Vagina (tissue), 2 donors: ENCODE data around the gene MRPL55. TPM values are rescaled to one million over a fixed set of nuclear protein-coding genes. Genes with fewer than 3 reads are reported as not detected.
A peak's percentile ranks its signal among the peaks of the same experiment; 100 is the strongest.

Experiments used
- DNase-seq, 2 donors: peaks; one replicate each; pipeline ENCODE4 v3.0.0-alpha.2; 2017; ENCODE audit errors: extremely low spot score in 2 of 2
- H3K27ac ChIP-seq: fragments of 200-600 bp; sonication (generic); one replicate; pipeline ENCODE4 v1.5.1; 2019
- H3K27me3 ChIP-seq: fragments of 200-600 bp; sonication (generic); one replicate; pipeline ENCODE4 v1.5.1; 2019
- H3K36me3 ChIP-seq, 2 donors: fragments of 200-600 bp; sonication (generic); one replicate each; pipeline ENCODE4 v1.5.1; 2017 to 2019
- H3K4me1 ChIP-seq: fragments of 200-600 bp; sonication (generic); one replicate; pipeline ENCODE4 v1.5.1; 2019
- H3K4me3 ChIP-seq, 2 donors: fragments of 200-600 bp; sonication (generic); 1 replicate in 1 of 2; 2 replicates in 1 of 2; pipeline ENCODE4 v1.5.1; 2016 to 2019
- H3K9me3 ChIP-seq: fragments of 200-600 bp; sonication (generic); one replicate; pipeline ENCODE4 v1.5.1; 2019
- POLR2A ChIP-seq, 2 donors: fragments of 450-650 bp; IDR thresholded peaks; one replicate each; pipeline ENCODE4 v1.6.1; 2017; ENCODE audit warnings: antibody characterized with exemption in 2 of 2, mild to moderate bottlenecking in 2 of 2, moderate library complexity in 2 of 2
- POLR2AphosphoS5 ChIP-seq, 2 donors: sonication (generic); formaldehyde crosslinking; IDR thresholded peaks; one replicate each; pipeline ENCODE4 v1.9.0; 2017; ENCODE audit warnings: antibody characterized with exemption in 2 of 2, mild to moderate bottlenecking in 2 of 2, low read depth in 1 of 2; ENCODE audit not compliant: insufficient read depth in 1 of 2
- intact Hi-C: fragments of 100-400 bp; cut with DNase I; formaldehyde crosslinking; loops from one replicate; pipeline ENCODE4 v1.15.1; 2023
- total RNA-seq: library from RNA; depleted of rRNA; stranded (reverse); fragments of >200 nt; gene quantifications from one replicate; pipeline ENCODE4 v1.2.3, GENCODE V29; 2016
- TF ChIP-seq, protein P1 (sequence below), 3 experiments: fragments of 450-650 bp in 2 of 3; fragments of 200-600 bp in 1 of 3; sonication (generic) in 1 of 3; IDR thresholded peaks; one replicate each; pipeline ENCODE4 v1.5.1; 2017 to 2019; ENCODE audit warnings: antibody characterized with exemption in 3 of 3, mild to moderate bottlenecking in 2 of 3, moderate library complexity in 2 of 3

Gene MRPL55
- total RNA-seq, 1 donor from 2014 or later = 73.7 TPM

DNA sequence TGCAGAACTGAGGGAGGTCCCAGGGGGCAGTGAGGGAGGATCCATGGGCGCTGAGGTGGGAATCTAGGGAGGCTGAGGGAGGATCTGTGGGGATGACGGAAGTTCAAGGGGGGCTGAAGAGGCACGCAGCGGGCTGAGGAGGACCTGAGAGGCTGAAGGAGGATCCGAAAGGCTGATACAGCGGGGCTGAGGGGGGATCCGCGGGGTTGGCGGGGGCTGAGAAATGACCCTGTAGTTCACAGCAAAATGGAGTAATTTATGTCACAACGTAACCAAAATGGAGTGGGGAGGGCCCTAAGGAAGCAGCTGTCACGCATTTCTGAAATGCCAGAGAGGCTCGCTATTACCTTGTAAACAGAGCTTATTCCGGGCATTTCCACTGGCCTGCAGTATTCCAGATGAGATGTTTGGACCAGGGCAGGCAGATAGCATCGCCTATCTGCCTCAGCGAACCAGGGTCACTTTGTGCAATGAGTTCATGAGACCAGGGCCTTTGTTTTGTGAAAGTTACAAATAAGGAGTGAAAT lies 926 bp upstream of the MRPL55 start:
- Histone ChIP-seq H3K4me3 (peak overlapping the region; percentile 86 to 87), H3K9me3 (no peaks in the 10 kb centered on the region), H3K27ac (peak overlapping the region; percentile 94), H3K4me1 (peaks cover 24% of the 10 kb centered on the region), H3K36me3 (peaks cover 0 to 11% of the 10 kb centered on the region in 2 donors), H3K27me3 (no peaks in the 10 kb centered on the region)
- TF ChIP-seq POLR2AphosphoS5 (IDR thresholded peaks at IDR 0.05; ENCODE audit: insufficient read depth in 1 of 2, low read depth in 1 of 2) (no peak), POLR2A (IDR thresholded peaks at IDR 0.05) (no peak)
- TF ChIP-seq, protein P1, sequence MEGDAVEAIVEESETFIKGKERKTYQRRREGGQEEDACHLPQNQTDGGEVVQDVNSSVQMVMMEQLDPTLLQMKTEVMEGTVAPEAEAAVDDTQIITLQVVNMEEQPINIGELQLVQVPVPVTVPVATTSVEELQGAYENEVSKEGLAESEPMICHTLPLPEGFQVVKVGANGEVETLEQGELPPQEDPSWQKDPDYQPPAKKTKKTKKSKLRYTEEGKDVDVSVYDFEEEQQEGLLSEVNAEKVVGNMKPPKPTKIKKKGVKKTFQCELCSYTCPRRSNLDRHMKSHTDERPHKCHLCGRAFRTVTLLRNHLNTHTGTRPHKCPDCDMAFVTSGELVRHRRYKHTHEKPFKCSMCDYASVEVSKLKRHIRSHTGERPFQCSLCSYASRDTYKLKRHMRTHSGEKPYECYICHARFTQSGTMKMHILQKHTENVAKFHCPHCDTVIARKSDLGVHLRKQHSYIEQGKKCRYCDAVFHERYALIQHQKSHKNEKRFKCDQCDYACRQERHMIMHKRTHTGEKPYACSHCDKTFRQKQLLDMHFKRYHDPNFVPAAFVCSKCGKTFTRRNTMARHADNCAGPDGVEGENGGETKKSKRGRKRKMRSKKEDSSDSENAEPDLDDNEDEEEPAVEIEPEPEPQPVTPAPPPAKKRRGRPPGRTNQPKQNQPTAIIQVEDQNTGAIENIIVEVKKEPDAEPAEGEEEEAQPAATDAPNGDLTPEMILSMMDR (IDR thresholded peaks at IDR 0.05) = no peak
- intact Hi-C loops = no loop called here
- DNase-seq = no peak

DNA sequence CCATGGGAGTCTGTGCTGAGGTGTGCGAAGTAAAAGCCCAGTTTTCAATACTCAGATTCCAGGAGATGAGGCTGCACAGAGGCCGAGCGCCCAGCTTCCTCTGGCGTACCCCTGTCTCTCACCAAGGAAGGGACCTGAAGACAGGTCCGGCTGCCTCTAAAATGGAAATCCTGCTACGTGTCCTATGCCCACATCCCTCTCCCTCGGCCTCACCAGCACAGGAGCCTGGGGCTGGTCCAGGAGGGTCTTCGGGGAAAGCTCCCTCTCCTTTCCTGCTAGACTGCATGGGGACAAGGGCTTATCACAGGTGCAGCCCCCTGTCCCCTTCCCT lies 392 bp downstream of the MRPL55 start:
- H3K27ac ChIP-seq = peak overlapping the region; percentile 94
- H3K4me3 ChIP-seq = peak overlapping the region; percentile 86 to 87
- intact Hi-C loops = no loop called here
- no peaks in the 10 kb centered on the region for H3K27me3 ChIP-seq
- no peak for DNase-seq
- TF ChIP-seq, protein P1 (IDR thresholded peaks at IDR 0.05) = no peak
- H3K4me1 ChIP-seq = peaks cover 33% of the 10 kb centered on the region
- no peaks in the 10 kb centered on the region for H3K9me3 ChIP-seq
- peaks cover 0 to 11% of the 10 kb centered on the region in 2 donors for H3K36me3 ChIP-seq

DNA sequence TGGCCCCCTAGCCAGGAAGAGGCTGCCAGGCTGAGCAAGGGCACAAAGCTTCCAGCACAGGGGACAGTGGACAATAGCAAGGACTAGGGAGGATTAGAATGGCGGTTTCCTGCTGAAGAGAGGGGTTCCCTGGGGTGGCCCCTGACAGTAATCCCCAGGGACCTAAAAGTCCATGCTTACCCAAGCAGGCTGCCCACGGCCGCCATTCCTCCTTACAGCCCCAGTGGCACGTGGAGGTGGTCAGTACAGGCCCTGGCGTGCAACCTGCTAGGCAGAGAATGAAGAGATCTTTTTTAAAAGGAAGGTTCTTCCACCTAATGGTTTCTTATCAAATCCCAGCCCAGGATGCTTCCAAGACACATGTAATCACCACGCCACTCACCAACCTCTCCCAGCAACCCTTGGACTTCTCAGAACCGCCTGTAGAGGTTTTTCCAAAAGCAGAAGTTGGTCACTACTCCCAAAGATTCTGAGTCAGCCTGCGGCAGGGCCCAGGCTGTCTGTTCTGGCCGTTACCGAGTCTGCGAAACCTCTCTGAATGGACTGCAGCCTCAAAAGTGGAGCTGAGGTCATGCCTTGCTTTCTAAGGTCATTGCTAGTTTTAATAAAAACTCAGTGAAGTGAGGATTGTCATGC lies 926 bp downstream of the MRPL55 start:
- Histone ChIP-seq H3K36me3 (peaks cover 0 to 11% of the 10 kb centered on the region in 2 donors), H3K4me3 (peak overlapping the region; percentile 86 to 87), H3K4me1 (peaks cover 36% of the 10 kb centered on the region), H3K27ac (peak overlapping the region; percentile 94), H3K9me3 (no peaks in the 10 kb centered on the region), H3K27me3 (no peaks in the 10 kb centered on the region)
- TF ChIP-seq POLR2AphosphoS5 (IDR thresholded peaks at IDR 0.05; ENCODE audit: insufficient read depth in 1 of 2, low read depth in 1 of 2) (no peak), POLR2A (IDR thresholded peaks at IDR 0.05) (no peak)
- TF ChIP-seq, protein P1 (IDR thresholded peaks at IDR 0.05) = no peak
- DNase-seq = no peak
- intact Hi-C loops = no loop called here

DNA sequence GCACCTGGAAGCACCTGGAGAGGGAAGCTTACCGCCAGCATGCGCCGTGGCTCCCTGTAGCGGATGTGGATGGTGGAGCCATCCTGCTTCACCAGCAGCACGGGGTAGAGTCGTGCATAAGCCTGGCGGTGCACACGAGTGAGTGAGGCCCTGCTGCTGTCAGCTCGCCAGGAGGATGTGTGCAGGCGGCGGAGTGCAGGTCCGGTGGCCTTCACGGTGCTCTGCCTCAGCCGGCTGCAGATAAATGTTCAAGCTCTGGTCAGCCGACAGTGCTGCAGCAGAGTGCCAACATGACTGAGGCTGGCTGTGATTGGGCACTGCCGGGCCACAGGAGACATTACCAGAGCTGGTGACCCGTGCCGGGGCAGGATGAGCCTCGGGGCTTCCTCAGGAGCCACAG lies 1.5 kb downstream of the MRPL55 start:
- H3K27ac ChIP-seq = no peak overlapping the region
- intact Hi-C loops = no loop called here
- no peaks in the 10 kb centered on the region for H3K9me3 ChIP-seq
- H3K4me1 ChIP-seq = peaks cover 36% of the 10 kb centered on the region
- H3K4me3 ChIP-seq = no peak overlapping the region
- TF ChIP-seq, protein P1 (IDR thresholded peaks at IDR 0.05) = no peak
- TF ChIP-seq POLR2A (IDR thresholded peaks at IDR 0.05) (no peak), POLR2AphosphoS5 (IDR thresholded peaks at IDR 0.05; ENCODE audit: insufficient read depth in 1 of 2, low read depth in 1 of 2) (no peak)
- peaks cover 0 to 11% of the 10 kb centered on the region in 2 donors for H3K36me3 ChIP-seq
- DNase-seq = no peak
- no peaks in the 10 kb centered on the region for H3K27me3 ChIP-seq

DNA sequence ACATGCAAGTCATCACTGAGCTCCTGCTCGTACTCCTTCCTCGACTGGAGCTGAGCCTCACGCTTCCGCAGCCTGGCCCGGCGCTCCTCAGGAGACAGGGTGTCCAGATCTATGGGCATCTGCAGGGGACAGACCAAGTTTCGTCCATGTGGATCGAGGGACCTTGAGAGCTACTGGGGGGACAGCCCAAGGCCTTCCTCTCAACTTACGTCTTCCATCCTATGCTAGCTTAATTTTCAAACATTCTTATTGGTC lies 2.4 kb downstream of the MRPL55 start:
- peaks cover 0 to 11% of the 10 kb centered on the region in 2 donors for H3K36me3 ChIP-seq
- peaks cover 45% of the 10 kb centered on the region for H3K4me1 ChIP-seq
- H3K9me3 ChIP-seq = no peaks in the 10 kb centered on the region
- TF ChIP-seq POLR2A (IDR thresholded peaks at IDR 0.05) = no peak
- no peak overlapping the region for H3K27ac ChIP-seq
- no peak for DNase-seq
- no peak overlapping the region for H3K4me3 ChIP-seq
- intact Hi-C loops = no loop called here
- H3K27me3 ChIP-seq = no peaks in the 10 kb centered on the region
